GM12878 (cell line): ENCODE results near the gene PLEKHG4B.

ENCODE experiments used
- CREM ChIP-seq: IDR thresholded peaks from 2 replicates; pipeline ENCODE4 v1.6.1; 2014; ENCODE audit warnings: antibody characterized with exemption, low read depth
- JUNB ChIP-seq: IDR thresholded peaks from 2 replicates; pipeline ENCODE4 v1.6.1; 2016; ENCODE audit warnings: antibody characterized with exemption, mild to moderate bottlenecking
- NFYB ChIP-seq: IDR thresholded peaks from 2 replicates; pipeline ENCODE4 v1.6.1; 2011; ENCODE audit warnings: low read depth, mild to moderate bottlenecking, low read length, improper control_type of control experiment, moderate library complexity; ENCODE audit not compliant: insufficient read depth
- NR2C2 ChIP-seq: IDR thresholded peaks from 2 replicates; pipeline ENCODE4 v1.6.1; 2011; ENCODE audit warnings: borderline replicate concordance, low read depth; ENCODE audit not compliant: control insufficient read depth, insufficient read length
- POLR2AphosphoS5 ChIP-seq: IDR thresholded peaks from 2 replicates; pipeline ENCODE4 v1.6.1; 2011; ENCODE audit warnings: mild to moderate bottlenecking, low read length, inconsistent platforms
- SMC3 ChIP-seq: IDR thresholded peaks from 2 replicates; pipeline ENCODE4 v1.6.1; 2011; ENCODE audit warnings: low read length, improper control_type of control experiment, borderline replicate concordance
- SP1 ChIP-seq: IDR thresholded peaks from one replicate; pipeline ENCODE4 v1.6.1; 2011; ENCODE audit warnings: low read depth, low read length
- ZNF274 ChIP-seq: IDR thresholded peaks from one replicate; pipeline ENCODE4 v1.8.0; 2011; ENCODE audit not compliant: insufficient read length, insufficient read depth
- TF ChIP-seq, protein P1 (sequence below): IDR thresholded peaks from 2 replicates; pipeline ENCODE4 v1.6.1; 2011; ENCODE audit warnings: borderline replicate concordance, low read depth, mild to moderate bottlenecking, moderate library complexity, mixed read lengths, low read length; ENCODE audit not compliant: insufficient read depth; ENCODE audit errors: extremely low read length
- TF ChIP-seq, protein P2 (sequence below): IDR thresholded peaks from 2 replicates; pipeline ENCODE4 v1.6.1; 2012; ENCODE audit warnings: low read depth, low read length, improper control_type of control experiment
- TF ChIP-seq, protein P3 (sequence below), 3 experiments: IDR thresholded peaks in 2 of 3; conservative IDR thresholded peaks in 1 of 3; 2 replicates each; pipeline ENCODE4 v1.5.1; 2011; ENCODE audit warnings: low read depth in 3 of 3, low read length in 3 of 3, mild to moderate bottlenecking in 3 of 3, control low read depth in 2 of 3, moderate library complexity in 2 of 3, inconsistent platforms in 1 of 3, mixed read lengths in 1 of 3; ENCODE audit not compliant: control insufficient read depth in 2 of 3, insufficient read depth in 1 of 3; ENCODE audit errors: extremely low read depth in 1 of 3

DNA sequence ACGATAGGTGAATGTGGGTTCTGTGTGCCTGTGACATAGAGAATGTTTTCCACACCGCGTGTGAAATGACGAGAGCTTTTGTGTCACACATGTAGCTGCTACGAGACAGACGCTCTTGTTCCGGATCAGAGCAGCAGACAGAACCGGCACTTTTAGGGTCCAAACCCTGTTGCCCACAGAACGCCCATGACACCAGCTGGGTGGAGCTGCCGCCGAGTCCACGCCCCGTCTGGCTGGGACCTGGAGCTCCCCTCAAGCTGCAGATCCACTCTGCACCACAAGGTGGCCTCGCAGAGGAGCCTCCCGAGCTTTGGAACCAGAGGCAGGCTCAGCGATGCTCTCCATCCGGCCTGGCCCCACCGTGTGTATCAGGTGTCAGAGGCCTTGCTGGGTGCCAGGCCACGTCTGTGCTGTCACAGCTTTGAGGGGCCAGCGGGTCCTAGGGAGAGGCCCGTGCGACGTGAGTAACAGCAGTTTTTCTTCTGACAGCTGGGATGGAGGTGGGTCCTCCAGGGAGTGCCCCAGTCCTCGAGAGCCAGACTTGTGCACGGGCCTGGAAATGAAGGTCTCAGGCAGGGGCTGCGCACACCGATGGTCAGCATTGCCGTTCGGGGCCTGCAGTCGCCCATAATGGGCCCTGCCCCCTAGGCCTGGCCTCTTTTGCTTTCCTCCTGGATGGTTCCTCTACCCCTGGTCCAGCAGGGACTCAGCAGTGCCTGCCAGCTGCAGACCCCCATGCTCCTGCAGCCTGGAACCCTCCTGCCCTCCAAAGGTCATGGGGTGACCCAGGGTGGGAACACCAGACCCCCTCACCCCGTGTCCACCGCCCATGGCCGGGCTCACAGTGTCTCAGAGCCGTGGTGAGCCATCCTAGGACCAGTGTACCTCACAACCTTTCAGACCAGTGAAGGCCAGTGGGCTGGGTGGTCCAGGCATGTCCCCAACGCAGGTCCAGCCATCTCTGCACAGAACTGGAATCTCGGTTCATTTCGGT, 96.8 kb downstream of the PLEKHG4B start:
- TF ChIP-seq, protein P1, sequence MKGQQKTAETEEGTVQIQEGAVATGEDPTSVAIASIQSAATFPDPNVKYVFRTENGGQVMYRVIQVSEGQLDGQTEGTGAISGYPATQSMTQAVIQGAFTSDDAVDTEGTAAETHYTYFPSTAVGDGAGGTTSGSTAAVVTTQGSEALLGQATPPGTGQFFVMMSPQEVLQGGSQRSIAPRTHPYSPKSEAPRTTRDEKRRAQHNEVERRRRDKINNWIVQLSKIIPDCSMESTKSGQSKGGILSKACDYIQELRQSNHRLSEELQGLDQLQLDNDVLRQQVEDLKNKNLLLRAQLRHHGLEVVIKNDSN, result no peak
- TF ChIP-seq, protein P2, sequence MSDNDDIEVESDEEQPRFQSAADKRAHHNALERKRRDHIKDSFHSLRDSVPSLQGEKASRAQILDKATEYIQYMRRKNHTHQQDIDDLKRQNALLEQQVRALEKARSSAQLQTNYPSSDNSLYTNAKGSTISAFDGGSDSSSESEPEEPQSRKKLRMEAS, result no peak
- TF ChIP-seq, protein P3, sequence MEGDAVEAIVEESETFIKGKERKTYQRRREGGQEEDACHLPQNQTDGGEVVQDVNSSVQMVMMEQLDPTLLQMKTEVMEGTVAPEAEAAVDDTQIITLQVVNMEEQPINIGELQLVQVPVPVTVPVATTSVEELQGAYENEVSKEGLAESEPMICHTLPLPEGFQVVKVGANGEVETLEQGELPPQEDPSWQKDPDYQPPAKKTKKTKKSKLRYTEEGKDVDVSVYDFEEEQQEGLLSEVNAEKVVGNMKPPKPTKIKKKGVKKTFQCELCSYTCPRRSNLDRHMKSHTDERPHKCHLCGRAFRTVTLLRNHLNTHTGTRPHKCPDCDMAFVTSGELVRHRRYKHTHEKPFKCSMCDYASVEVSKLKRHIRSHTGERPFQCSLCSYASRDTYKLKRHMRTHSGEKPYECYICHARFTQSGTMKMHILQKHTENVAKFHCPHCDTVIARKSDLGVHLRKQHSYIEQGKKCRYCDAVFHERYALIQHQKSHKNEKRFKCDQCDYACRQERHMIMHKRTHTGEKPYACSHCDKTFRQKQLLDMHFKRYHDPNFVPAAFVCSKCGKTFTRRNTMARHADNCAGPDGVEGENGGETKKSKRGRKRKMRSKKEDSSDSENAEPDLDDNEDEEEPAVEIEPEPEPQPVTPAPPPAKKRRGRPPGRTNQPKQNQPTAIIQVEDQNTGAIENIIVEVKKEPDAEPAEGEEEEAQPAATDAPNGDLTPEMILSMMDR (IDR thresholded peaks at IDR 0.05 in 2 of 3, conservative IDR thresholded peaks at IDR 0.05 in 1 of 3; ENCODE audit: control insufficient read depth in 2 of 3, extremely low read depth in 1 of 3, insufficient read depth in 1 of 3, low read depth in 3 of 3, low read length in 3 of 3), result peak; percentile 85 to 97 (median 95)
- no peak for TF ChIP-seq NR2C2
- TF ChIP-seq JUNB, result no peak
- no peak for TF ChIP-seq CREM
- no peak for TF ChIP-seq POLR2AphosphoS5
- no peak for TF ChIP-seq NFYB
- no peak for TF ChIP-seq ZNF274
- TF ChIP-seq SMC3, result peak; percentile 77
- TF ChIP-seq SP1, result no peak
